ENCODE results near the gene RBFOX2. TPM values are rescaled to one million over a fixed set of nuclear protein-coding genes. Genes with fewer than 3 reads are reported as not detected.

The RBFOX2 gene
- total and polyA plus RNA-seq, 10 of the 15 experiments (the other 5 are each of a cell fraction or from before 2014, with no cell fraction given): 0.01 to 2.7 (median 0.17) TPM; not detected in 4

DNA sequence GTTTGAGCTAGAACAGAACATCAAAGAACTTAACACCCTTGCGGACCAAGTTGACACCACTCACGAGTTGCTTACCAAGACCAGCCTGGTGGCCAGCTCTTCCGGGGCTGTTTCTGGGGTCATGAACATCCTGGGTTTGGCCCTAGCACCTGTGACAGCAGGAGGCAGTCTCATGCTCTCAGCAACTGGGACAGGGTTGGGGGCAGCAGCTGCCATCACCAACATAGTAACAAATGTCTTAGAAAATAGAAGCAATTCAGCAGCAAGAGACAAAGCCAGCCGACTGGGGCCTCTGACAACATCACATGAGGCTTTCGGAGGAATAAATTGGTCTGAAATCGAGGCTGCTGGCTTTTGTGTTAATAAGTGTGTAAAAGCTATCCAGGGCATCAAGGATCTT lies 302.2 kb downstream of the RBFOX2 start (continued):
- TF ChIP-seq, protein P1, sequence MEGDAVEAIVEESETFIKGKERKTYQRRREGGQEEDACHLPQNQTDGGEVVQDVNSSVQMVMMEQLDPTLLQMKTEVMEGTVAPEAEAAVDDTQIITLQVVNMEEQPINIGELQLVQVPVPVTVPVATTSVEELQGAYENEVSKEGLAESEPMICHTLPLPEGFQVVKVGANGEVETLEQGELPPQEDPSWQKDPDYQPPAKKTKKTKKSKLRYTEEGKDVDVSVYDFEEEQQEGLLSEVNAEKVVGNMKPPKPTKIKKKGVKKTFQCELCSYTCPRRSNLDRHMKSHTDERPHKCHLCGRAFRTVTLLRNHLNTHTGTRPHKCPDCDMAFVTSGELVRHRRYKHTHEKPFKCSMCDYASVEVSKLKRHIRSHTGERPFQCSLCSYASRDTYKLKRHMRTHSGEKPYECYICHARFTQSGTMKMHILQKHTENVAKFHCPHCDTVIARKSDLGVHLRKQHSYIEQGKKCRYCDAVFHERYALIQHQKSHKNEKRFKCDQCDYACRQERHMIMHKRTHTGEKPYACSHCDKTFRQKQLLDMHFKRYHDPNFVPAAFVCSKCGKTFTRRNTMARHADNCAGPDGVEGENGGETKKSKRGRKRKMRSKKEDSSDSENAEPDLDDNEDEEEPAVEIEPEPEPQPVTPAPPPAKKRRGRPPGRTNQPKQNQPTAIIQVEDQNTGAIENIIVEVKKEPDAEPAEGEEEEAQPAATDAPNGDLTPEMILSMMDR (IDR thresholded peaks at IDR 0.05 in 2 of 3, conservative IDR thresholded peaks at IDR 0.05 in 1 of 3; ENCODE audit: control insufficient read depth in 2 of 3, extremely low read depth in 1 of 3, insufficient read depth in 1 of 3, low read depth in 3 of 3, low read length in 3 of 3): no peak
- no peak for TF ChIP-seq KLF5 (IDR thresholded peaks at IDR 0.05; ENCODE audit: partially characterized antibody)
- no peak for TF ChIP-seq IRF4 (IDR thresholded peaks at IDR 0.05; ENCODE audit: low read depth, low read length)
- no peak for TF ChIP-seq BMI1 (IDR thresholded peaks at IDR 0.05; ENCODE audit: borderline replicate concordance)
- TF ChIP-seq KDM1A (IDR thresholded peaks at IDR 0.05; ENCODE audit: borderline replicate concordance): no peak
- TF ChIP-seq GABPA (IDR thresholded peaks at IDR 0.05; ENCODE audit: low read depth): no peak
- TF ChIP-seq BACH1 (IDR thresholded peaks at IDR 0.05; ENCODE audit: borderline replicate concordance): no peak

DNA sequence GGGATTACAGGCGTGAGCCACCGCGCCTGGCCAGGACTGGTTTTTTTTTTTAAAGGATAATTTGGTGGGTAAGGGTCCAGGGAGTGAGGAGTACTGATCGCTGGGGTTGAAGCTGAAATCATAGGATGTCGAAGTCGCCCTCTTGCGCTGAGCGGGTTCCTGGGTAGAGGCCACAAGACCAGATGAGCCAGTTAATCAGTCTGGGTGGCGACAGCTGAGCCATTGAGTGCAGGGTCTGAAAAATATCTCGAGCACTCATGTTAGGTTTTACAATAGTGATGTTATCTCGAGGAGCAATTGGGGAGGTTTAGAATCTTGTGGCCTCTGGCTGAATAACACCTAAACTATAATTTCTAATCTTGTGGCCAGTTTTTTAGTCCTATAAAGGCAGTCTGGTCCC lies 303.1 kb downstream of the RBFOX2 start:
- in situ Hi-C loops (cut with MboI): no loop called here
- ChIA-PET CTCF (interaction anchor here (2.6 kb wide), 1 partner anchor 98 kb away, joined by 7 read pairs; no protein-coding TSS in a partner anchor), RAD21 (ENCODE audit: unreplicated experiment) (no interaction called here), SMC1A (ENCODE audit: uncharacterized antibody, unreplicated experiment) (no interaction called here), POLR2A (no interaction called here)
- no peak overlapping the region for H3K4me3 ChIP-seq
- ATAC-seq (no peak), FAIRE-seq (no peak), DNase-seq (ENCODE audit: low read depth, low spot score) (no peak)
- no TSS peak for BruUV-seq (replicated peaks)
- intact Hi-C loops (cut with micrococcal nuclease; ENCODE audit: unreplicated experiment): no loop called here
- H3K79me2 ChIP-seq (ENCODE audit: control insufficient read depth, insufficient read depth, low read length): no peaks in the 10 kb centered on the region
- H3K27ac ChIP-seq (ENCODE audit: control insufficient read depth, insufficient read depth): no peak overlapping the region
- H4K20me1 ChIP-seq (ENCODE audit: control insufficient read depth, insufficient read depth): no peaks in the 10 kb centered on the region
- 48% methylated on average over 11 of the region's 11 CpGs for WGBS (ENCODE audit: insufficient coverage, insufficient replicate concordance, low lambda C conversion rate, missing lambda C conversion rate)
- H3K4me2 ChIP-seq (ENCODE audit: control insufficient read depth, insufficient read depth): no peak overlapping the region
- H3K9me3 ChIP-seq (replicated peaks; ENCODE audit: control insufficient read depth, insufficient read depth, low read length): no peaks in the 10 kb centered on the region
- no peak overlapping the region for H2AFZ ChIP-seq (ENCODE audit: control insufficient read depth, low read depth, low read length)
- no peak overlapping the region for H3K9ac ChIP-seq (ENCODE audit: control insufficient read depth, insufficient read depth, low read length)
- no peak for TF ChIP-seq TAF1 (IDR thresholded peaks at IDR 0.05; ENCODE audit: borderline replicate concordance, low read depth, low read length)
- TF ChIP-seq GATAD2B (conservative IDR thresholded peaks at IDR 0.05; ENCODE audit: low read depth): no peak
- TF ChIP-seq ZNF217 (IDR thresholded peaks at IDR 0.05): no peak
- no peak for TF ChIP-seq MEF2B (IDR thresholded peaks at IDR 0.05; ENCODE audit: partially characterized antibody, poor library complexity, severe bottlenecking)
- TF ChIP-seq, protein P2, sequence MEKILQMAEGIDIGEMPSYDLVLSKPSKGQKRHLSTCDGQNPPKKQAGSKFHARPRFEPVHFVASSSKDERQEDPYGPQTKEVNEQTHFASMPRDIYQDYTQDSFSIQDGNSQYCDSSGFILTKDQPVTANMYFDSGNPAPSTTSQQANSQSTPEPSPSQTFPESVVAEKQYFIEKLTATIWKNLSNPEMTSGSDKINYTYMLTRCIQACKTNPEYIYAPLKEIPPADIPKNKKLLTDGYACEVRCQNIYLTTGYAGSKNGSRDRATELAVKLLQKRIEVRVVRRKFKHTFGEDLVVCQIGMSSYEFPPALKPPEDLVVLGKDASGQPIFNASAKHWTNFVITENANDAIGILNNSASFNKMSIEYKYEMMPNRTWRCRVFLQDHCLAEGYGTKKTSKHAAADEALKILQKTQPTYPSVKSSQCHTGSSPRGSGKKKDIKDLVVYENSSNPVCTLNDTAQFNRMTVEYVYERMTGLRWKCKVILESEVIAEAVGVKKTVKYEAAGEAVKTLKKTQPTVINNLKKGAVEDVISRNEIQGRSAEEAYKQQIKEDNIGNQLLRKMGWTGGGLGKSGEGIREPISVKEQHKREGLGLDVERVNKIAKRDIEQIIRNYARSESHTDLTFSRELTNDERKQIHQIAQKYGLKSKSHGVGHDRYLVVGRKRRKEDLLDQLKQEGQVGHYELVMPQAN (conservative IDR thresholded peaks at IDR 0.05): no peak
- no peak for TF ChIP-seq NFIC (IDR thresholded peaks at IDR 0.05; ENCODE audit: low read depth, low read length)
- TF ChIP-seq PML (IDR thresholded peaks at IDR 0.05; ENCODE audit: low read length): no peak
- no peak for TF ChIP-seq ZNF622 (IDR thresholded peaks at IDR 0.05)
- TF ChIP-seq FOXK2 (IDR thresholded peaks at IDR 0.05): no peak
- no peak for TF ChIP-seq IKZF1 (conservative IDR thresholded peaks at IDR 0.05)
- no peak for TF ChIP-seq NR2C2 (IDR thresholded peaks at IDR 0.05; ENCODE audit: borderline replicate concordance, control insufficient read depth, insufficient read length, low read depth)
- TF ChIP-seq RFX5 (IDR thresholded peaks at IDR 0.05; ENCODE audit: low read depth, low read length): no peak
- no peak for TF ChIP-seq BRCA1 (IDR thresholded peaks at IDR 0.05; ENCODE audit: low read depth, low read length)
- H3K36me3 ChIP-seq (ENCODE audit: control insufficient read depth in 2 of 2, insufficient read depth in 2 of 2, low read length in 1 of 2): no peaks in the 10 kb centered on the region
- H3K4me1 ChIP-seq (ENCODE audit: control insufficient read depth, insufficient read depth, low read length): no peaks in the 10 kb centered on the region
- H3K27me3 ChIP-seq (replicated peaks in 1 of 2; ENCODE audit: control insufficient read depth in 2 of 2, insufficient read depth in 2 of 2, low read length in 1 of 2): peaks cover 0 to 2% of the 10 kb centered on the region in 2 experiments; a peak in 1 of 4 replicates

Data from GM12878 (cell line).